HCT116 (cell line): Measurements from ENCODE around the gene POMGNT1. TPM values are rescaled to one million over a fixed set of nuclear protein-coding genes. Genes with fewer than 3 reads are reported as not detected.

Experiments
- ATAC-seq: fragments of 200-7000 bp; cut with Tn5 transposase; 2 replicates; pipeline ENCODE4 v1.9.1; 2020; ENCODE audit warnings: mild to moderate bottlenecking, moderate library complexity
- BruUV-seq: library from RNA; stranded (reverse); fragments of 400-500 nt; replicated peaks from 2 replicates; lab custom pipeline; 2021; lab: Mats Ljungman, UMichigan
- CTCF ChIA-PET: fragments of 300-600 bp; sonication (Branson Sonifier 250); formaldehyde crosslinking; loops from one replicate; lab custom pipeline; 2021; ENCODE audit warnings: antibody characterized with exemption; lab: Charles Lee
- POLR2A ChIA-PET: fragments of 300-600, 350-600 bp; sonication (Branson Sonifier 250); formaldehyde crosslinking; loops from one replicate; lab custom pipeline; 2021; ENCODE audit warnings: antibody characterized with exemption; lab: Charles Lee
- RAD21 ChIA-PET, 2 experiments: fragments of 300-600 bp; sonication (Branson Sonifier 250); formaldehyde crosslinking; loops; one replicate each; lab custom pipeline; 2023; ENCODE audit warnings: low total read pairs in 2 of 2; ENCODE audit not compliant: uncharacterized antibody in 2 of 2, unreplicated experiment in 2 of 2, low non-redundant PET in 1 of 2; lab: Charles Lee
- DNase-seq: peaks from one replicate; pipeline ENCODE4 v3.0.0-alpha.2; 2010; ENCODE audit warnings: low read depth, low spot score
- H2AFZ ChIP-seq: fragments of 200-600 bp; shearing (Covaris generic), sonication (generic); 2 replicates; pipeline ENCODE4 v1.6.1; 2017; ENCODE audit warnings: low read depth, mixed run types, mixed read lengths, antibody characterized with exemption, low read length; ENCODE audit not compliant: poor library complexity, severe bottlenecking
- H3K27ac ChIP-seq: 2 replicates; pipeline ENCODE4 v1.5.1; 2012; ENCODE audit warnings: low read depth, low read length
- H3K27me3 ChIP-seq: fragments of 200-600 bp; sonication (generic); 2 replicates; pipeline ENCODE4 v1.6.1; 2016; ENCODE audit warnings: mixed run types, low read length, mixed read lengths; ENCODE audit not compliant: insufficient read depth
- H3K36me3 ChIP-seq, 2 experiments: fragments of 200-500 bp in 1 of 2; fragments of 200-600 bp in 1 of 2; sonication (Bioruptor generic) in 1 of 2; sonication (generic) in 1 of 2; 2 replicates each; pipeline versions ENCODE4 v1.5.1 to v1.6.1; 2014 to 2016; ENCODE audit warnings: low read length in 2 of 2, inconsistent platforms in 1 of 2, mixed read lengths in 1 of 2, mixed run types in 1 of 2; ENCODE audit not compliant: insufficient read depth in 2 of 2, control insufficient read depth in 1 of 2
- H3K4me1 ChIP-seq, 2 experiments: fragments of 200-600 bp in 1 of 2; sonication (generic) in 1 of 2; 2 replicates each; pipeline versions ENCODE4 v1.5.1 to v1.6.1; 2012 to 2017; ENCODE audit warnings: low read length in 2 of 2, inconsistent platforms in 1 of 2, mild to moderate bottlenecking in 1 of 2, mixed read lengths in 1 of 2, mixed run types in 1 of 2, moderate library complexity in 1 of 2; ENCODE audit not compliant: insufficient read depth in 2 of 2, control insufficient read depth in 1 of 2
- H3K4me2 ChIP-seq: fragments of 200-600 bp; sonication (generic); 2 replicates; pipeline ENCODE4 v1.6.1; 2017; ENCODE audit warnings: mixed run types, low read length, mixed read lengths
- H3K4me3 ChIP-seq, 2 experiments: fragments of 200-600 bp in 1 of 2; sonication (generic) in 1 of 2; replicated peaks in 1 of 2; 2 replicates each; pipeline ENCODE4 v1.5.1; 2011 to 2016; ENCODE audit warnings: low read length in 2 of 2, control low read depth in 1 of 2, low read depth in 1 of 2, mild to moderate bottlenecking in 1 of 2, mixed read lengths in 1 of 2, mixed run types in 1 of 2
- H3K79me2 ChIP-seq: fragments of 200-600 bp; sonication (generic); 2 replicates; pipeline ENCODE4 v1.6.1; 2017; ENCODE audit warnings: mild to moderate bottlenecking, mixed run types, low read length, moderate library complexity, mixed read lengths; ENCODE audit not compliant: insufficient read depth
- H3K9ac ChIP-seq: fragments of 200-600 bp; sonication (generic); 2 replicates; pipeline ENCODE4 v1.6.1; 2016; ENCODE audit warnings: low read length, mixed read lengths
- H3K9me2 ChIP-seq: fragments of 200-600 bp; sonication (generic), shearing (Covaris generic); 2 replicates; pipeline ENCODE4 v1.6.1; 2017; ENCODE audit warnings: mixed run types, mild to moderate bottlenecking, moderate library complexity; ENCODE audit not compliant: insufficient read depth
- H3K9me3 ChIP-seq, 2 experiments: fragments of 200-500 bp in 1 of 2; fragments of 200-600 bp in 1 of 2; sonication (Bioruptor generic) in 1 of 2; sonication (generic) in 1 of 2; 2 replicates each; pipeline ENCODE4 v1.6.1; 2014 to 2017; ENCODE audit warnings: low read length in 2 of 2, mixed read lengths in 2 of 2, inconsistent platforms in 1 of 2, low read depth in 1 of 2, mild to moderate bottlenecking in 1 of 2, mixed run types in 1 of 2, moderate library complexity in 1 of 2; ENCODE audit not compliant: control insufficient read depth in 1 of 2, insufficient read depth in 1 of 2
- H4K20me1 ChIP-seq: fragments of 200-600 bp; sonication (generic), shearing (Covaris generic); 2 replicates; pipeline ENCODE4 v1.6.1; 2017; ENCODE audit warnings: mixed run types, mild to moderate bottlenecking, moderate library complexity; ENCODE audit not compliant: insufficient read depth
- CBX3 ChIP-seq: IDR thresholded peaks from 2 replicates; pipeline ENCODE4 v1.6.1; 2012; ENCODE audit warnings: low read depth
- CEBPB ChIP-seq: IDR thresholded peaks from 2 replicates; pipeline ENCODE4 v1.6.1; 2012; ENCODE audit warnings: low read depth
- CTCF ChIP-seq, 3 experiments: fragments of 200-600 bp in 1 of 3; sonication (generic) in 1 of 3; IDR thresholded peaks in 2 of 3; conservative IDR thresholded peaks in 1 of 3; 2 replicates each; pipeline ENCODE4 v1.5.1; 2012 to 2017; ENCODE audit warnings: low read depth in 2 of 3, low read length in 2 of 3, antibody characterized with exemption in 1 of 3, borderline replicate concordance in 1 of 3, control low read depth in 1 of 3, mild to moderate bottlenecking in 1 of 3, mixed read lengths in 1 of 3, mixed run types in 1 of 3, moderate library complexity in 1 of 3; ENCODE audit not compliant: insufficient read depth in 1 of 3
- EGR1 ChIP-seq: IDR thresholded peaks from 2 replicates; pipeline ENCODE4 v1.6.1; 2012; ENCODE audit warnings: low read depth
- ELF1 ChIP-seq: IDR thresholded peaks from 2 replicates; pipeline ENCODE4 v1.6.1; 2012; ENCODE audit warnings: low read depth, borderline replicate concordance
- EZH2 ChIP-seq: fragments of 200-600 bp; sonication (generic); IDR thresholded peaks from 2 replicates; pipeline ENCODE4 v1.6.1; 2017; ENCODE audit warnings: antibody characterized with exemption, mixed run types
- EZH2phosphoT487 ChIP-seq: fragments of 200-600 bp; IDR thresholded peaks from 2 replicates; pipeline ENCODE4 v1.6.1; 2018; ENCODE audit warnings: antibody characterized with exemption, borderline replicate concordance
- FOSL1 ChIP-seq: IDR thresholded peaks from 2 replicates; pipeline ENCODE4 v1.6.1; 2012; ENCODE audit warnings: low read depth
- JUND ChIP-seq: IDR thresholded peaks from 2 replicates; pipeline ENCODE4 v1.6.1; 2012
- MAX ChIP-seq: IDR thresholded peaks from 2 replicates; pipeline ENCODE4 v1.6.1; 2012
- POLR2AphosphoS5 ChIP-seq: IDR thresholded peaks from 2 replicates; pipeline ENCODE4 v1.6.1; 2011; ENCODE audit warnings: mild to moderate bottlenecking, low read depth, low read length, moderate library complexity
- RAD21 ChIP-seq: IDR thresholded peaks from 2 replicates; pipeline ENCODE4 v1.6.1; 2012; ENCODE audit warnings: low read depth, mild to moderate bottlenecking
- REST ChIP-seq: IDR thresholded peaks from 2 replicates; pipeline ENCODE4 v1.6.1; 2012; ENCODE audit warnings: low read depth
- SIN3A ChIP-seq: IDR thresholded peaks from 2 replicates; pipeline ENCODE4 v1.6.1; 2012; ENCODE audit warnings: low read depth
- SP1 ChIP-seq: IDR thresholded peaks from 2 replicates; pipeline ENCODE4 v1.6.1; 2012; ENCODE audit warnings: low read depth
- SRF ChIP-seq: IDR thresholded peaks from 2 replicates; pipeline ENCODE4 v1.6.1; 2012; ENCODE audit warnings: low read depth
- TCF7L2 ChIP-seq: IDR thresholded peaks from 2 replicates; pipeline ENCODE4 v1.7.0; 2011; ENCODE audit warnings: borderline replicate concordance, inconsistent platforms; ENCODE audit not compliant: insufficient read depth, insufficient read length; ENCODE audit errors: extremely low read depth
- YY1 ChIP-seq: IDR thresholded peaks from 2 replicates; pipeline ENCODE4 v1.6.1; 2011; ENCODE audit warnings: low read length, low read depth, moderate library complexity, mild to moderate bottlenecking; ENCODE audit not compliant: insufficient replicate concordance; ENCODE audit errors: extremely low read depth
- ZFX ChIP-seq: fragments of 450-650 bp; IDR thresholded peaks from 2 replicates; pipeline ENCODE4 v1.6.1; 2017
- ZNF274 ChIP-seq: fragments of 200-500 bp; sonication (Bioruptor generic); IDR thresholded peaks from 2 replicates; pipeline ENCODE4 v1.6.1; 2014; ENCODE audit warnings: mild to moderate bottlenecking, low read depth, low read length, inconsistent platforms
- intact Hi-C: fragments of 100-400 bp; cut with micrococcal nuclease; formaldehyde crosslinking; loops from 2 replicates; pipeline ENCODE4 v1.10.0; 2022
- total RNA-seq: library from RNA; stranded (reverse); gene quantifications from one replicate; pipeline ENCODE4 v1.2.1, GENCODE V29; 2021; ENCODE audit not compliant: unreplicated experiment

Gene POMGNT1
- total RNA-seq, 1 experiment from 2014 or later = 97.7 TPM

- H3K4me1 ChIP-seq = peaks cover 12 to 19% of the 10 kb centered on the region in 2 experiments
- BruUV-seq = no TSS peak
Measured at GRCh38 chr1:46193285-46193684, 4.9 kb downstream of the POMGNT1 start.

More at GRCh38 chr1:46193285-46193684, 4.9 kb downstream of the POMGNT1 start:
- ChIA-PET POLR2A (interaction anchor here (0.9 kb wide), 1 partner anchor 10 kb away, joined by 3 read pairs; no protein-coding TSS in a partner anchor), CTCF (no interaction called here), RAD21 (no interaction called here)
- Histone ChIP-seq H3K9me2 (no peaks in the 10 kb centered on the region), H3K79me2 (peaks cover 8% of the 10 kb centered on the region; the same call in 1 of the 2 replicates), H3K4me2 (no peak overlapping the region), H2AFZ (no peak overlapping the region), H3K27ac (no peak overlapping the region), H3K36me3 (peaks cover 10 to 50% of the 10 kb centered on the region in 2 experiments; a peak in 3 of 4 replicates), H3K4me3 (no peak overlapping the region), H4K20me1 (no peaks in the 10 kb centered on the region), H3K27me3 (no peaks in the 10 kb centered on the region), H3K9me3 (no peaks in the 10 kb centered on the region), H3K9ac (no peak overlapping the region)
- intact Hi-C loops = no loop called here
- TF ChIP-seq MAX (no peak), EZH2 (no peak), ELF1 (no peak), RAD21 (no peak), EGR1 (no peak), CBX3 (no peak), EZH2phosphoT487 (no peak), ZNF274 (no peak), FOSL1 (no peak), SIN3A (no peak), YY1 (no peak), SRF (no peak), SP1 (no peak), JUND (no peak), REST (no peak), TCF7L2 (no peak), ZFX (no peak), CEBPB (no peak), POLR2AphosphoS5 (no peak), CTCF (IDR thresholded peaks at IDR 0.05 in 2 of 3, conservative IDR thresholded peaks at IDR 0.05 in 1 of 3; ENCODE audit: borderline replicate concordance in 1 of 3, insufficient read depth in 1 of 3, low read depth in 2 of 3, low read length in 2 of 3) (no peak)
- ATAC-seq (no peak), DNase-seq (no peak)
